H1 (cell line): ENCODE measurements around the gene SNX6.
"Not testable (repeated sequence)": the region's sequence is repeated elsewhere in the genome, so short reads cannot be mapped to it uniquely, and the experiment has no call there.

Source experiments
- BCL11A ChIP-seq, 2 experiments: IDR thresholded peaks; one replicate each; pipeline ENCODE4 v1.6.1; 2011; ENCODE audit warnings: low read depth in 2 of 2, low read length in 2 of 2, mild to moderate bottlenecking in 2 of 2
- CEBPB ChIP-seq: IDR thresholded peaks from 2 replicates; pipeline ENCODE4 v1.6.1; 2012; ENCODE audit warnings: low read depth, low read length
- EZH2 ChIP-seq: fragments of 200-600 bp; sonication (generic); IDR thresholded peaks from 2 replicates; pipeline ENCODE4 v1.7.1; 2012; ENCODE audit warnings: low read depth, mild to moderate bottlenecking, moderate library complexity, low read length, inconsistent platforms; ENCODE audit not compliant: severe bottlenecking
- GABPA ChIP-seq: IDR thresholded peaks from 2 replicates; pipeline ENCODE4 v1.6.1; 2011; ENCODE audit warnings: mild to moderate bottlenecking, low read length, moderate library complexity, borderline replicate concordance; ENCODE audit not compliant: insufficient read depth
- PHF8 ChIP-seq: fragments of 200-600 bp; sonication (generic); conservative IDR thresholded peaks from 2 replicates; pipeline ENCODE4 v1.7.1; 2012; ENCODE audit warnings: low read depth, mild to moderate bottlenecking, inconsistent platforms, low read length, moderate library complexity
- POLR2A ChIP-seq, 2 experiments: IDR thresholded peaks; 1 replicate in 1 of 2; 2 replicates in 1 of 2; pipeline ENCODE4 v1.6.1; 2011; ENCODE audit warnings: low read depth in 2 of 2, low read length in 2 of 2, mild to moderate bottlenecking in 2 of 2; ENCODE audit errors: control extremely low read depth in 1 of 2
- POLR2AphosphoS5 ChIP-seq: IDR thresholded peaks from 2 replicates; pipeline ENCODE4 v1.6.1; 2011; ENCODE audit warnings: low read depth, low read length
- RFX5 ChIP-seq: IDR thresholded peaks from 2 replicates; pipeline ENCODE4 v1.6.1; 2011; ENCODE audit warnings: low read depth, low read length, improper control_type of control experiment, borderline replicate concordance
- SAP30 ChIP-seq: fragments of 300-600 bp; sonication (generic); IDR thresholded peaks from 2 replicates; pipeline ENCODE4 v1.7.1; 2012; ENCODE audit warnings: low read length, moderate library complexity, mild to moderate bottlenecking, inconsistent platforms; ENCODE audit not compliant: insufficient read depth, insufficient replicate concordance
- SIX5 ChIP-seq: IDR thresholded peaks from 2 replicates; pipeline ENCODE4 v1.6.1; 2011; ENCODE audit warnings: mild to moderate bottlenecking, low read depth, low read length
- USF2 ChIP-seq: IDR thresholded peaks from 2 replicates; pipeline ENCODE4 v1.6.1; 2011; ENCODE audit warnings: low read length, improper control_type of control experiment
- ZNF274 ChIP-seq: IDR thresholded peaks from 2 replicates; pipeline ENCODE4 v1.7.0; 2012; ENCODE audit warnings: low read length, borderline replicate concordance; ENCODE audit errors: extremely low read depth
- TF ChIP-seq, protein P1 (sequence below), 3 experiments: IDR thresholded peaks; 1 replicate in 2 of 3; 2 replicates in 1 of 3; pipeline versions ENCODE4 v1.5.1 to v1.6.1; 2011; ENCODE audit warnings: low read length in 3 of 3, mild to moderate bottlenecking in 3 of 3, inconsistent platforms in 2 of 3, low read depth in 1 of 3, moderate library complexity in 1 of 3; ENCODE audit not compliant: insufficient read depth in 1 of 3; ENCODE audit errors: control extremely low read depth in 1 of 3
- TF ChIP-seq, protein P2 (sequence below): IDR thresholded peaks from 2 replicates; pipeline ENCODE4 v1.6.1; 2012; ENCODE audit warnings: inconsistent platforms

GRCh38 chr14:34547136-34547520, 82.8 kb downstream of the SNX6 start:
- TF ChIP-seq, protein P1, sequence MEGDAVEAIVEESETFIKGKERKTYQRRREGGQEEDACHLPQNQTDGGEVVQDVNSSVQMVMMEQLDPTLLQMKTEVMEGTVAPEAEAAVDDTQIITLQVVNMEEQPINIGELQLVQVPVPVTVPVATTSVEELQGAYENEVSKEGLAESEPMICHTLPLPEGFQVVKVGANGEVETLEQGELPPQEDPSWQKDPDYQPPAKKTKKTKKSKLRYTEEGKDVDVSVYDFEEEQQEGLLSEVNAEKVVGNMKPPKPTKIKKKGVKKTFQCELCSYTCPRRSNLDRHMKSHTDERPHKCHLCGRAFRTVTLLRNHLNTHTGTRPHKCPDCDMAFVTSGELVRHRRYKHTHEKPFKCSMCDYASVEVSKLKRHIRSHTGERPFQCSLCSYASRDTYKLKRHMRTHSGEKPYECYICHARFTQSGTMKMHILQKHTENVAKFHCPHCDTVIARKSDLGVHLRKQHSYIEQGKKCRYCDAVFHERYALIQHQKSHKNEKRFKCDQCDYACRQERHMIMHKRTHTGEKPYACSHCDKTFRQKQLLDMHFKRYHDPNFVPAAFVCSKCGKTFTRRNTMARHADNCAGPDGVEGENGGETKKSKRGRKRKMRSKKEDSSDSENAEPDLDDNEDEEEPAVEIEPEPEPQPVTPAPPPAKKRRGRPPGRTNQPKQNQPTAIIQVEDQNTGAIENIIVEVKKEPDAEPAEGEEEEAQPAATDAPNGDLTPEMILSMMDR (IDR thresholded peaks at IDR 0.05; ENCODE audit: control extremely low read depth in 1 of 3, insufficient read depth in 1 of 3, low read depth in 1 of 3, low read length in 3 of 3) = not testable (repeated sequence)
- not testable (repeated sequence) for TF ChIP-seq GABPA; SIX5; POLR2A (IDR thresholded peaks at IDR 0.05; ENCODE audit: control extremely low read depth in 1 of 2, low read depth in 2 of 2, low read length in 2 of 2); CEBPB; PHF8; ZNF274; BCL11A (IDR thresholded peaks at IDR 0.05; ENCODE audit: low read depth in 2 of 2, low read length in 2 of 2); SAP30; POLR2AphosphoS5; EZH2; USF2; RFX5
- TF ChIP-seq, protein P2, sequence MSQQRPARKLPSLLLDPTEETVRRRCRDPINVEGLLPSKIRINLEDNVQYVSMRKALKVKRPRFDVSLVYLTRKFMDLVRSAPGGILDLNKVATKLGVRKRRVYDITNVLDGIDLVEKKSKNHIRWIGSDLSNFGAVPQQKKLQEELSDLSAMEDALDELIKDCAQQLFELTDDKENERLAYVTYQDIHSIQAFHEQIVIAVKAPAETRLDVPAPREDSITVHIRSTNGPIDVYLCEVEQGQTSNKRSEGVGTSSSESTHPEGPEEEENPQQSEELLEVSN = not testable (repeated sequence)
